PC-3 (cell line): ENCODE data around the gene KAT5. TPM values are rescaled to one million over a fixed set of nuclear protein-coding genes. Genes with fewer than 3 reads are reported as not detected.
A peak's percentile ranks its signal among the peaks of the same experiment; 100 is the strongest.

Source experiments
- ATAC-seq: fragments of 200-7000 bp; cut with Tn5 transposase; 2 replicates; pipeline ENCODE4 v1.9.1; 2020; ENCODE audit warnings: mild to moderate bottlenecking, moderate library complexity
- BruUV-seq: library from RNA; stranded (reverse); fragments of 400-500 nt; replicated peaks from 2 replicates; lab custom pipeline; 2021; lab: Mats Ljungman, UMichigan
- CTCF ChIA-PET: fragments of 300-600 bp; sonication (Branson Sonifier 250); formaldehyde crosslinking; loops from one replicate; lab custom pipeline; 2022; ENCODE audit warnings: antibody characterized with exemption; lab: Charles Lee
- POLR2A ChIA-PET: fragments of 300-600 bp; sonication (Branson Sonifier 250); formaldehyde crosslinking; loops from one replicate; lab custom pipeline; 2022; ENCODE audit warnings: antibody characterized with exemption; ENCODE audit not compliant: unreplicated experiment; lab: Charles Lee
- DNase-seq: peaks from one replicate; pipeline ENCODE4 v3.0.0-alpha.2; 2015
- H2AFZ ChIP-seq: fragments of 300-600 bp; sonication (generic); 2 replicates; pipeline ENCODE4 v1.6.0; 2016; ENCODE audit warnings: antibody characterized with exemption, low read length
- H3F3A ChIP-seq: fragments of 300-600 bp; sonication (generic); one replicate; pipeline ENCODE4 v1.6.0; 2017; ENCODE audit warnings: antibody characterized with exemption, low read length, control low read depth, mild to moderate bottlenecking; ENCODE audit not compliant: unreplicated experiment
- H3K27ac ChIP-seq: fragments of 300-600 bp; sonication (generic); 2 replicates; pipeline ENCODE4 v1.5.1; 2016; ENCODE audit warnings: mild to moderate bottlenecking, low read length
- H3K27me3 ChIP-seq: fragments of 300-600 bp; sonication (generic); 2 replicates; pipeline ENCODE4 v1.6.1; 2016; ENCODE audit warnings: low read length, mixed read lengths
- H3K36me3 ChIP-seq: fragments of 300-600 bp; sonication (generic); 2 replicates; pipeline ENCODE4 v1.6.1; 2016; ENCODE audit warnings: low read depth, mixed run types, low read length, mixed read lengths
- H3K4me1 ChIP-seq: fragments of 300-600 bp; sonication (generic); 2 replicates; pipeline ENCODE4 v1.5.1; 2016; ENCODE audit warnings: low read length; ENCODE audit not compliant: insufficient read depth
- H3K4me2 ChIP-seq: fragments of 300-600 bp; sonication (generic); 2 replicates; pipeline ENCODE4 v1.6.0; 2016; ENCODE audit warnings: low read length
- H3K4me3 ChIP-seq: fragments of 300-600 bp; sonication (generic); 2 replicates; pipeline ENCODE4 v1.5.1; 2016; ENCODE audit warnings: mild to moderate bottlenecking, low read length, mixed read lengths
- H3K79me2 ChIP-seq: fragments of 300-600 bp; sonication (generic); 2 replicates; pipeline ENCODE4 v1.6.1; 2017; ENCODE audit warnings: low read length, mixed read lengths
- H3K9ac ChIP-seq: fragments of 300-600 bp; sonication (generic); 2 replicates; pipeline ENCODE4 v1.6.0; 2016; ENCODE audit warnings: mild to moderate bottlenecking, low read length
- H3K9me2 ChIP-seq: fragments of 300-600 bp; sonication (generic); replicated peaks from 2 replicates; pipeline ENCODE4 v1.6.1; 2016; ENCODE audit warnings: mixed run types, low read length, mixed read lengths
- H3K9me3 ChIP-seq: fragments of 300-600 bp; sonication (generic); 2 replicates; pipeline ENCODE4 v1.6.1; 2016; ENCODE audit warnings: low read length, mixed read lengths
- H4K20me1 ChIP-seq: fragments of 300-600 bp; sonication (generic); 2 replicates; pipeline ENCODE4 v1.6.1; 2016; ENCODE audit warnings: low read length, mixed read lengths
- EZH2 ChIP-seq: fragments of 300-600 bp; sonication (generic); IDR thresholded peaks from one replicate; pipeline ENCODE4 v1.6.1; 2017; ENCODE audit warnings: antibody characterized with exemption, mild to moderate bottlenecking, low read length; ENCODE audit not compliant: unreplicated experiment
- EZH2phosphoT487 ChIP-seq: fragments of 300-600 bp; sonication (generic); IDR thresholded peaks from 2 replicates; pipeline ENCODE4 v1.6.1; 2018; ENCODE audit warnings: mild to moderate bottlenecking, antibody characterized with exemption, low read length, borderline replicate concordance
- intact Hi-C: fragments of 100-400 bp; cut with micrococcal nuclease; formaldehyde crosslinking; loops from 2 replicates; pipeline ENCODE4 v1.9.0; 2023
- total RNA-seq: library from RNA; depleted of rRNA; stranded (reverse); fragments of >200 nt; gene quantifications from 2 replicates; pipeline ENCODE4 v1.2.3, GENCODE V29; 2014
- TF ChIP-seq, protein P1 (sequence below): fragments of 300-600 bp; sonication (generic); conservative IDR thresholded peaks from 2 replicates; pipeline ENCODE4 v1.5.1; 2017; ENCODE audit warnings: antibody characterized with exemption, low read depth, mild to moderate bottlenecking, low read length

KAT5 gene
- total RNA-seq, 1 experiment from 2014 or later = 74.9 TPM

DNA sequence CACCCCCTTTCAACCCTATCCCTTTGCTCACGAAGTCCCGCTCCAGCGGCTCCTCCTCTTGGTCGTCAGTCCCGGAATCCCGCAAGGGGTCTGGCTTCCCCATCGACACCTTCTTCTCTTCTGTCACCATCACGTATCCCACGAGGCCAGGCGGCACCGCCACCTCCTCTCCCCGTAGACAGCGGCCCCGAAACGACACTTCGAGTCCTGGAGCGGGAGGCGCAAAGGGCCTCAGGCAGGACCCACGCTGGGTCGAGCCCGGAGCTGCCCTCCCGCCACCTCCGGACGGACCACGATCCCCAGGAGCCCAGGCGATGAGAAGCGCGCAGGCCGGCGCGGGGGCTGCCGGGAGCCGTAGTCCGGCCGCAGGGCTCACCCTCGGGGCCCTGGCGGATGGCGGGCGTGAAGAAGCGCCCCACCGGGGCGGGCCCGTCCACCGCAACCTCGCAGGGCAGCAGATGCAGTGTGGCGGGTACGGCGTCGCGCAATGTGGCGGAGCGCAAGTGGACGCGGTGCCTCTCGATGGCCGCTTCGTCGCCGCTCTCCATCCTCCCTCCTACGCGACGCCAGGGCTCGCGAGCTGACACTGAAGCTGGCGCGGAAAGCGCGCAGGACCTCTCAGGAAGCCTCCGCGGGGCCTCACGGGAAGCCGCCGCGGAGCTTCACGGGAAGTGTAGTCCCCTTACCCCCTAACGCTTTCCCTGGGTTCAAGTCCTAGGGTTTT, 8.3 kb downstream of the KAT5 start, which contains the start of gene RNASEH2C:
Gene RNASEH2C (minus strand): TSS at position 588 of the 724 bp plus-strand sequence. CDS start 40 bp downstream, at position 548.
- DNase-seq = peak; percentile 93
- peaks cover 14% of the 10 kb centered on the region; the same call in 1 of the 2 replicates for H4K20me1 ChIP-seq
- intact Hi-C loops = no loop called here

DNA sequence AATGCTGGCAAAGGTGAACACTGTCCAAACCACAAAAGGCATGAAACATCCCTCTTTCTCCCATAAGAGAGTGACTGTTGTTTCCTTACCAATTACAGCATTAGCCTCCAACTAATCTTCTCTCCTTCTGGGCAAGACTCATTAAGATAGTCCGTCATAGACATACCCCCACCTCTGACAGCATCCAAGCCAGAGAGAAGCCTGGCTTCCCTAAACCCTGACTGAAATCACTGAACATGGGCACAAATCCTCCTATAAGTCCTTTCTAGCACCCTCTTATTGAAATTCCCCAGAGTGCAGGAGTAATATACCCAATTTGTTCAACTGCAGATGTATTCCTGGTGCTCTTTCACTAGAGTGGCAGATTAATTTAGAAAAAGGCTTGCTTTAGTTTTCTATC, 10.2 kb downstream of the KAT5 start:
- POLR2A ChIA-PET = no interaction called here
- H3K9me3 ChIP-seq = no peaks in the 10 kb centered on the region
- H4K20me1 ChIP-seq = peaks cover 14% of the 10 kb centered on the region; the same call in 1 of the 2 replicates
- no TSS peak for BruUV-seq
- DNase-seq = no peak
- TF ChIP-seq EZH2 = no peak
- TF ChIP-seq EZH2phosphoT487 = no peak
- TF ChIP-seq, protein P1, sequence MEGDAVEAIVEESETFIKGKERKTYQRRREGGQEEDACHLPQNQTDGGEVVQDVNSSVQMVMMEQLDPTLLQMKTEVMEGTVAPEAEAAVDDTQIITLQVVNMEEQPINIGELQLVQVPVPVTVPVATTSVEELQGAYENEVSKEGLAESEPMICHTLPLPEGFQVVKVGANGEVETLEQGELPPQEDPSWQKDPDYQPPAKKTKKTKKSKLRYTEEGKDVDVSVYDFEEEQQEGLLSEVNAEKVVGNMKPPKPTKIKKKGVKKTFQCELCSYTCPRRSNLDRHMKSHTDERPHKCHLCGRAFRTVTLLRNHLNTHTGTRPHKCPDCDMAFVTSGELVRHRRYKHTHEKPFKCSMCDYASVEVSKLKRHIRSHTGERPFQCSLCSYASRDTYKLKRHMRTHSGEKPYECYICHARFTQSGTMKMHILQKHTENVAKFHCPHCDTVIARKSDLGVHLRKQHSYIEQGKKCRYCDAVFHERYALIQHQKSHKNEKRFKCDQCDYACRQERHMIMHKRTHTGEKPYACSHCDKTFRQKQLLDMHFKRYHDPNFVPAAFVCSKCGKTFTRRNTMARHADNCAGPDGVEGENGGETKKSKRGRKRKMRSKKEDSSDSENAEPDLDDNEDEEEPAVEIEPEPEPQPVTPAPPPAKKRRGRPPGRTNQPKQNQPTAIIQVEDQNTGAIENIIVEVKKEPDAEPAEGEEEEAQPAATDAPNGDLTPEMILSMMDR = no peak
- peaks cover 15% of the 10 kb centered on the region for H3K4me1 ChIP-seq
- no peak overlapping the region for H3K4me3 ChIP-seq
- CTCF ChIA-PET = no interaction called here
- no peak overlapping the region for H3K9ac ChIP-seq
- peaks cover 22% of the 10 kb centered on the region for H3K36me3 ChIP-seq
- H3K9me2 ChIP-seq = no peaks in the 10 kb centered on the region
- ATAC-seq = no peak
- intact Hi-C loops = no loop called here
- H3F3A ChIP-seq = no peaks in the 10 kb centered on the region
- no peak overlapping the region for H3K4me2 ChIP-seq
- H3K27ac ChIP-seq = no peak overlapping the region
- H3K79me2 ChIP-seq = peaks cover 32% of the 10 kb centered on the region
- no peak overlapping the region for H2AFZ ChIP-seq
- no peaks in the 10 kb centered on the region for H3K27me3 ChIP-seq

More for the DNA sequence above, 8.3 kb downstream of the KAT5 start, which contains the start of gene RNASEH2C:
- Histone ChIP-seq H3K4me1 (peaks cover 15% of the 10 kb centered on the region), H3K79me2 (peaks cover 35% of the 10 kb centered on the region), H3K9me2 (no peaks in the 10 kb centered on the region), H3F3A (no peaks in the 10 kb centered on the region), H3K9ac (peak within 1 kb of the TSS; percentile 76), H3K9me3 (no peaks in the 10 kb centered on the region), H3K36me3 (peaks cover 37% of the 10 kb centered on the region), H2AFZ (peak within 1 kb of the TSS; percentile 78), H3K27ac (no peak within 1 kb of the TSS), H3K27me3 (no peaks in the 10 kb centered on the region), H3K4me2 (peak within 1 kb of the TSS; percentile 86), H3K4me3 (peak within 1 kb of the TSS; percentile 74)
- ChIA-PET CTCF (interaction anchor here (0.6 to 1.5 kb wide), 4 partner anchors 49 to 140 kb away, joined by 4 to 26 read pairs (median 5); no protein-coding TSS in a partner anchor), POLR2A (interaction anchor here (0.6 to 1.9 kb wide), 4 partner anchors 18 to 603 kb away, joined by 3 to 9 read pairs (median 4); partner anchors contain the start of gene MUS81)
- ATAC-seq = peak; percentile 88
- TF ChIP-seq EZH2phosphoT487 = no peak
- TF ChIP-seq, protein P1 = no peak
- no peak for TF ChIP-seq EZH2
- no TSS peak for BruUV-seq

DNA sequence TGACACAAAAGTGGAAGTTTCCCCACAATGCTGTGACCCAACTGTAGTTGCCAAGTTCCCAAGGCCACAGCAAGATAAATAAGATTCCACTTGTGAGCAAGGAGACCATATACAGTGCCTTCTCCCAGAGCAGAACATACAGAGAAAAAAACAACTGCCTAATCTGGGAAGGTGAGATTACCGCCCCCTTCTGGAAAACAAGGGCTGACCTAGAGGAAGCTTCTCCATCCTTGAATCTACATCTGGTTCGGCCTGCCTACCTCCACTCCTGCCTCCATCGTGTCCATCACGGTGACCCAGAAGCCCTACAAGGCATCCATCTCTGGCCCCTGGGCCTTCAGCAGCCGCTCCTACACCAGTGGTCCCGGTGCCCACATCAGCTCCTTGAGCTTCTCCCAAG, 14.6 kb downstream of the KAT5 start:
- Histone ChIP-seq H4K20me1 (no peaks in the 10 kb centered on the region), H3K4me2 (no peak overlapping the region), H3K9ac (no peak overlapping the region), H2AFZ (no peak overlapping the region), H3K4me3 (no peak overlapping the region), H3K79me2 (no peaks in the 10 kb centered on the region), H3K4me1 (no peaks in the 10 kb centered on the region), H3F3A (no peaks in the 10 kb centered on the region), H3K36me3 (no peaks in the 10 kb centered on the region), H3K27ac (no peak overlapping the region), H3K27me3 (peaks cover under 1% of the 10 kb centered on the region; the same call in 1 of the 2 replicates), H3K9me3 (peaks cover under 1% of the 10 kb centered on the region; the same call in 1 of the 2 replicates), H3K9me2 (no peaks in the 10 kb centered on the region)
- no peak for DNase-seq
- BruUV-seq = no TSS peak
- ChIA-PET POLR2A (interaction anchor here (0.6 kb wide), 1 partner anchor 21 kb away, joined by 4 read pairs; no protein-coding TSS in a partner anchor), CTCF (no interaction called here)
- no peak for ATAC-seq
- TF ChIP-seq, protein P1 = peak; percentile 38; the same call in 1 of the 2 replicates
- no peak for TF ChIP-seq EZH2
- intact Hi-C loops = no loop called here
